CD4-positive, alpha-beta memory T cell (primary cell): ENCODE data around the gene PPP1R18. TPM values are rescaled to one million over a fixed set of nuclear protein-coding genes. Genes with fewer than 3 reads are reported as not detected.
"Not testable (repeated sequence)": the region's sequence is repeated elsewhere in the genome, so short reads cannot be mapped to it uniquely, and the experiment has no call there.

Experiments used
- CTCF ChIA-PET: fragments of 350-600 bp; sonication (Branson Sonifier 250); formaldehyde crosslinking; loops from one replicate; lab custom pipeline; 2021; ENCODE audit warnings: inconsistent platforms; ENCODE audit not compliant: partially characterized antibody; lab: Charles Lee
- POLR2A ChIA-PET: fragments of 350-600 bp; sonication (Branson Sonifier 250); formaldehyde crosslinking; loops from one replicate; lab custom pipeline; 2021; ENCODE audit not compliant: partially characterized antibody; lab: Charles Lee
- DNase-seq, 5 donors: peaks; one replicate each; pipeline versions ENCODE4 v3.0.0 to v3.0.0-alpha.2; 2020 to 2022; ENCODE audit warnings: mixed read lengths in 1 of 5
- H3K27ac ChIP-seq: one replicate; pipeline ENCODE4 v1.7.0; 2013; ENCODE audit warnings: low read depth, low read length
- H3K27me3 ChIP-seq: 2 replicates; pipeline ENCODE4 v1.7.0; 2013; ENCODE audit warnings: mild to moderate bottlenecking, low read length, moderate library complexity; ENCODE audit not compliant: insufficient read depth
- H3K36me3 ChIP-seq: 2 replicates; pipeline ENCODE4 v1.7.0; 2013; ENCODE audit warnings: mild to moderate bottlenecking, low read length, moderate library complexity; ENCODE audit not compliant: insufficient read depth
- H3K4me1 ChIP-seq: 2 replicates; pipeline ENCODE4 v1.7.0; 2013; ENCODE audit warnings: mild to moderate bottlenecking, low read length, moderate library complexity; ENCODE audit not compliant: insufficient read depth
- H3K4me3 ChIP-seq, 2 donors: one replicate each; pipeline ENCODE4 v1.7.0; 2013; ENCODE audit warnings: low read length in 2 of 2, mild to moderate bottlenecking in 1 of 2
- H3K9me3 ChIP-seq, 2 donors: one replicate each; pipeline ENCODE4 v1.7.0; 2013; ENCODE audit warnings: low read length in 2 of 2, control low read depth in 1 of 2; ENCODE audit not compliant: control insufficient read depth in 1 of 2
- H3K27ac Mint-ChIP-seq, 7 donors: one replicate each; pipeline ENCODE4 v1.8.0; 2020 to 2021; ENCODE audit warnings: mixed read lengths in 7 of 7, mild to moderate bottlenecking in 6 of 7, inconsistent platforms in 3 of 7, moderate library complexity in 3 of 7
- H3K27me3 Mint-ChIP-seq, 2 donors: one replicate each; pipeline ENCODE4 v1.8.0; 2020 to 2021; ENCODE audit warnings: mixed read lengths in 2 of 2
- H3K36me3 Mint-ChIP-seq, 2 donors: one replicate each; pipeline ENCODE4 v1.8.0; 2020 to 2021; ENCODE audit warnings: mixed read lengths in 2 of 2, inconsistent platforms in 1 of 2, mild to moderate bottlenecking in 1 of 2
- H3K4me1 Mint-ChIP-seq, 4 donors: one replicate each; pipeline ENCODE4 v1.8.0; 2020 to 2021; ENCODE audit warnings: mixed read lengths in 4 of 4, mild to moderate bottlenecking in 1 of 4
- H3K4me3 Mint-ChIP-seq, 8 donors: one replicate each; pipeline ENCODE4 v1.8.0; 2020 to 2021; ENCODE audit warnings: mixed read lengths in 8 of 8, mild to moderate bottlenecking in 7 of 8, moderate library complexity in 6 of 8, inconsistent platforms in 3 of 8
- H3K9me3 Mint-ChIP-seq, 8 donors: one replicate each; pipeline ENCODE4 v1.8.0; 2020 to 2021; ENCODE audit warnings: mixed read lengths in 8 of 8, mild to moderate bottlenecking in 5 of 8, inconsistent platforms in 3 of 8, moderate library complexity in 1 of 8
- intact Hi-C: fragments of 100-400 bp; cut with micrococcal nuclease; formaldehyde crosslinking; loops from one replicate; pipeline ENCODE4 v1.15.1; 2023
- polyA plus RNA-seq, 2 donors: library from polyadenylated mRNA; unstranded; fragments of 300-500 nt; fragmentation: Illumina TruSeq; gene quantifications; one replicate each; pipeline ENCODE4 v1.2.3, GENCODE V29; 2021
- total RNA-seq, 2 experiments: library from RNA; stranded (reverse); gene quantifications; one replicate each; pipeline ENCODE4 v1.2.3, GENCODE V29; 2021

PPP1R18 gene
- total and polyA plus RNA-seq, 4 experiments from 2014 or later: 68.2 to 127 (median 120) TPM

DNA sequence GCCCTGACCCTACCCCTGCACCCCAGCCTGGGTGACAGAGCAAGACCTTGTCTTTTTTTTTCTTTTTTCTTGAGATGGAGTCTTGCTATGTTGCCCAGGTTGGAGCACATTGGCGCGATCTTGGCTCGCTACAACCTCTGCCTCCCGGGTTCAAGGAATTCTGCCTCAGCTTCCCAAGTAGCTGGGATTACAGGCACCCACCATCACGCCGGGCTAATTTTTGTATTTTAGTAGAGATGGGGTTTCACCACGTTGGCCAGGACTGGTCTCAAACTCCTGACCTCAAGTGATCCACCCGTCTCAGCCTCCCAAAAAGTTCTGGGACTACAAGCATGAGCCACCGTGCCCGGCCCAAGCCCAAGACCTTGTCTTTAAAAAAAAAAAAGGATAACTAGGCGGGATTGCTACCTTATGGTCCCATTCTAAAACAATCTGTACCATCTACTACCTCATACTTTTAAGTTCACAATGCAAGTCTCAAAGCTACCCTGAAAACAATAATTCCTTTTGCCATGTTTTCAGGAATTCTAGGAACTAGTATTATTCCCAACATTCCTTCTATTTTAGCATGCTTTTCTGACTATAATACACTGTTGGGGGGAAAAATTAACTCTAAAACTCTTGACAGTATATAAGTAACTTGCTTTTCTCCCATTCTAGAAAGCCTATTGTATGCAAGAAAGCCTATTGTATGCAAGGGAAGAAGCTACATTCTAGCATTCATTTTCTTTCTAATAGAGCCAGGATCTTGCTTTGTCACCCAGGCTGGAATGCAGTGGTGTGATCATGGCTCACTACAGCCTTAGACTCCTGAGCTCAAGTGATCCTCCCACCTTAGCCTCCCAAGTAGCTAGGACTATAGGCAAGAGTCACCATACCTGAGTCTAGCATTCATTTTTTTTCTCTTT lies 40.3 kb upstream of the PPP1R18 start:
- ChIA-PET CTCF (interaction anchor here (0.7 to 23.1 kb wide), 9 partner anchors 10 to 245 kb away, joined by 3 to 865 read pairs (median 3); partner anchors contain the start of gene DHX16), POLR2A (interaction anchor here (0.6 to 47.0 kb wide), 10 partner anchors 9 to 472 kb away, joined by 3 to 1474 read pairs (median 4); partner anchors contain the start of genes DHX16, MDC1, MRPS18B and NRM)
- no peaks in the 10 kb centered on the region for H3K9me3 ChIP-seq
- no peak overlapping the region for H3K4me3 ChIP-seq
- peaks cover 32 to 58% of the 10 kb centered on the region in 2 donors for H3K36me3 Mint-ChIP-seq
- peaks cover 61% of the 10 kb centered on the region for H3K36me3 ChIP-seq
- no peak overlapping the region for H3K4me3 Mint-ChIP-seq
- DNase-seq: no peak
- H3K27ac Mint-ChIP-seq: peak overlapping the region in 6 of 7 donors; percentile 17 to 72 (median 67)
- H3K4me1 ChIP-seq: peaks cover 58% of the 10 kb centered on the region
- H3K27me3 ChIP-seq: no peaks in the 10 kb centered on the region
- peaks cover 20 to 59% (median 45%) of the 10 kb centered on the region in 4 donors for H3K4me1 Mint-ChIP-seq
- intact Hi-C loops: no loop called here
- peaks cover 0 to 4% (median 0%) of the 10 kb centered on the region in 8 donors for H3K9me3 Mint-ChIP-seq
- no peak overlapping the region for H3K27ac ChIP-seq
- H3K27me3 Mint-ChIP-seq: no peaks in the 10 kb centered on the region

DNA sequence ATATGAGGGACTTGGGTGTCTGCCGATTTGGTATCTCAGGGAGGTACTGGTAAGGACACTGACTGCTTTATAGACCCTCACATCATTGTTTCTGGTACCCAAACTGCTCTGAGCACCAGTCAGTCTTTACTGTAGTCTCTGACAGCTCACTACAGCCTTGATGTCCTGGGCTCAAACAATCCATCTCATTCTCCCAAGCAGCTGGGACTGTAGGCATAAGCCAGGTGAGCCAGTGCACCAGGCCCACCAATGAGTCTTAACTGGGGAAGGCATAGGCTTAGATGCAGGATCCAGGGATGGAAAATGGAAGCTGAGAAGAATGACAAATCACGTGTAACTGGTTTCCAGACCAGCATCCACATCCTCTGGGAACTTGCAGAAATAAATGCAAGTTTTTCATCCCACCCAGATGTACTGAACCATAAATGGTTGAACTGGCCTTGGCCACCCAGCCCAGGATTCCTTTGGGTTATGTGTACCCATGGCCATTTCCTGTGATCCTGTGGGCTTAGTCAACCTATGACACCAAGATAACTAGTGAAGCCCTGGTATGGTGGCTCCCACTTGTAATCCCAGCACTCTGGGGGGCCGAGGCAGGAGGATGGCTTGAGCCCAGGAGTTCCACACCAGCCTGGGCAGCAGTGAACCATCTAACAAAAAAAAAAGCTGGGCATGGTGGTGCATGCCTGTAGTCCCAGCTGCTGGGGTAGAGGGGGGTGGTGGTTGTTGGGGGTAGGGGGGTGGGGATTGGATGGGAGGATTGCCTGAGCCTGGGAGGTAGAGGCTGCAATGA lies 39.5 kb upstream of the PPP1R18 start:
- H3K36me3 ChIP-seq: peaks cover 61% of the 10 kb centered on the region
- H3K27ac ChIP-seq: no peak overlapping the region

DNA sequence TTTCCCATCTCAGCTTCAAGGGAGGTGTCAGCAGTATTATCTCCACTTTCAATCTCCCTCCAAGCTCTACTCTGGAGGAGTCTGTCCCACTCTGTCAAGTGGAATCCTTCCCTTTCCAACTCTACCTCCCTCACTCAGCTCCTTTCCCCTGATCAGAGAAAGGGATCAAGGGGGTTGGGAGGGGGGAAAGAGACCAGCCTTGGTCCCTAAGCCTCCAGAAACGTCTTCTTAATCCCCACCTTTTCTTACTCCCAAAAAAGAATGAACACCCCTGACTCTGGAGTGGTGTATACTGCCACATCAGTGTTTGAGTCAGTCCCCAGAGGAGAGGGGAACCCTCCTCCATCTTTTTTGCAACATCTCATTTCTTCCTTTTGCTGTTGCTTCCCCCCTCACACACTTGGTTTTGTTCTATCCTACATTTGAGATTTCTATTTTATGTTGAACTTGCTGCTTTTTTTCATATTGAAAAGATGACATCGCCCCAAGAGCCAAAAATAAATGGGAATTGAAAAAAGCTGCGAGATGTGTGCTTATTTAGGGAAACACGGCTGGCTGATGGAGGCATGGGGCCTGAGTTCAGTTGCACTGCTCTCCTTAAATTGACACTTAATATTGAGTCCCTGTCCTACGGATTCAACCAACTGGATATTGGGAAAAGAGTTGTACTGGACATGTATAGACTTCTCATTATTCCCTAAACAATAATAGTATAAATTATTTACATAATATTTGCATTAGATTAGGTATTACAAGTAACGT lies 38.6 kb upstream of the PPP1R18 start:
- no peaks in the 10 kb centered on the region for H3K27me3 ChIP-seq
- no peak overlapping the region for H3K4me3 ChIP-seq
- H3K9me3 ChIP-seq: no peaks in the 10 kb centered on the region
- CTCF ChIA-PET: interaction anchor here (1.3 to 23.1 kb wide), 3 partner anchors 11 to 180 kb away, joined by 3 to 865 read pairs (median 38); partner anchors contain the start of gene DHX16
- H3K36me3 ChIP-seq: peaks cover 57% of the 10 kb centered on the region
- Mint-ChIP-seq H3K27me3 (no peaks in the 10 kb centered on the region), H3K4me3 (peak overlapping the region in 1 of 8 donors; percentile 46), H3K4me1 (peaks cover 14 to 59% (median 35%) of the 10 kb centered on the region in 4 donors), H3K27ac (peak overlapping the region; percentile 43 to 99 (median 65)), H3K9me3 (peaks cover 0 to 6% (median 0%) of the 10 kb centered on the region in 8 donors), H3K36me3 (peaks cover 30 to 62% of the 10 kb centered on the region in 2 donors)
- POLR2A ChIA-PET: interaction anchor here (0.9 to 47.0 kb wide), 4 partner anchors 11 to 111 kb away, joined by 3 to 1474 read pairs (median 80); partner anchors contain the start of genes DHX16, FLOT1, NRM and PPP1R18
- intact Hi-C loops: no loop called here
- no peak overlapping the region for H3K27ac ChIP-seq
- peaks cover 45% of the 10 kb centered on the region for H3K4me1 ChIP-seq
- no peak for DNase-seq

More for the DNA sequence above, 39.5 kb upstream of the PPP1R18 start:
- intact Hi-C loops: no loop called here
- H3K4me1 ChIP-seq: peaks cover 53% of the 10 kb centered on the region
- CTCF ChIA-PET: interaction anchor here (1.1 to 23.1 kb wide), 6 partner anchors 11 to 244 kb away, joined by 3 to 865 read pairs (median 4); partner anchors contain the start of gene DHX16
- H3K4me1 Mint-ChIP-seq: peaks cover 18 to 62% (median 43%) of the 10 kb centered on the region in 4 donors
- no peak overlapping the region for H3K4me3 Mint-ChIP-seq
- peaks cover 0 to 6% (median 0%) of the 10 kb centered on the region in 8 donors for H3K9me3 Mint-ChIP-seq
- peaks cover 32 to 64% of the 10 kb centered on the region in 2 donors for H3K36me3 Mint-ChIP-seq
- H3K9me3 ChIP-seq: no peaks in the 10 kb centered on the region
- H3K27me3 ChIP-seq: no peaks in the 10 kb centered on the region
- H3K27ac Mint-ChIP-seq: peak overlapping the region in 4 of 7 donors; percentile 37 to 99 (median 72)
- POLR2A ChIA-PET: interaction anchor here (0.8 to 47.0 kb wide), 7 partner anchors 9 to 185 kb away, joined by 3 to 1474 read pairs (median 5); partner anchors contain the start of genes DHX16, MDC1, NRM and PPP1R18
- H3K4me3 ChIP-seq: no peak overlapping the region
- no peak for DNase-seq
- no peaks in the 10 kb centered on the region for H3K27me3 Mint-ChIP-seq

DNA sequence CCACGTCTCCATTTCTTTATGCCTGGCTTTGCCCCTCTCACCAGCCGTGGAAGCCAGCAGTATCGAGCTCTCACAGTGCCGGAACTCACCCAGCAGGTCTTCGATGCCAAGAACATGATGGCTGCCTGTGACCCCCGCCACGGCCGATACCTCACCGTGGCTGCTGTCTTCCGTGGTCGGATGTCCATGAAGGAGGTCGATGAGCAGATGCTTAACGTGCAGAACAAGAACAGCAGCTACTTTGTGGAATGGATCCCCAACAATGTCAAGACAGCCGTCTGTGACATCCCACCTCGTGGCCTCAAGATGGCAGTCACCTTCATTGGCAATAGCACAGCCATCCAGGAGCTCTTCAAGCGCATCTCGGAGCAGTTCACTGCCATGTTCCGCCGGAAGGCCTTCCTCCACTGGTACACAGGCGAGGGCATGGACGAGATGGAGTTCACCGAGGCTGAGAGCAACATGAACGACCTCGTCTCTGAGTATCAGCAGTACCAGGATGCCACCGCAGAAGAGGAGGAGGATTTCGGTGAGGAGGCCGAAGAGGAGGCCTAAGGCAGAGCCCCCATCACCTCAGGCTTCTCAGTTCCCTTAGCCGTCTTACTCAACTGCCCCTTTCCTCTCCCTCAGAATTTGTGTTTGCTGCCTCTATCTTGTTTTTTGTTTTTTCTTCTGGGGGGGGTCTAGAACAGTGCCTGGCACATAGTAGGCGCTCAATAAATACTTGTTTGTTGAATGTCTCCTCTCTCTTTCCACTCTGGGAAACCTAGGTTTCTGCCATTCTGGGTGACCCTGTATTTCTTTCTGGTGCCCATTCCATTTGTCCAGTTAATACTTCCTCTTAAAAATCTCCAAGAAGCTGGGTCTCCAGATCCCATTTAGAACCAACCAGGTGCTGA lies 37.6 kb upstream of the PPP1R18 start:
- peak overlapping the region; percentile 75 to 99 (median 90) for H3K27ac Mint-ChIP-seq
- H3K9me3 ChIP-seq, H3K9me3 Mint-ChIP-seq, intact Hi-C loops, H3K4me3 ChIP-seq, H3K27me3 Mint-ChIP-seq, H3K27me3 ChIP-seq, DNase-seq: not testable (repeated sequence)
- H3K36me3 Mint-ChIP-seq: peaks cover 28 to 62% of the 10 kb centered on the region in 2 donors
- Histone ChIP-seq H3K36me3 (peaks cover 49% of the 10 kb centered on the region), H3K4me1 (peaks cover 49% of the 10 kb centered on the region), H3K27ac (peak overlapping the region; percentile 16)
- H3K4me1 Mint-ChIP-seq: peaks cover 21 to 64% (median 40%) of the 10 kb centered on the region in 4 donors
- ChIA-PET POLR2A (interaction anchor here (0.9 to 47.0 kb wide), 7 partner anchors 12 to 232 kb away, joined by 3 to 1474 read pairs (median 45); partner anchors contain the start of genes DHX16, FLOT1, NRM and PPP1R18), CTCF (interaction anchor here (0.9 to 23.1 kb wide), 17 partner anchors 12 to 241 kb away, joined by 3 to 865 read pairs (median 8); partner anchors contain the start of genes ATAT1, DHX16, MRPS18B and PPP1R10)
- H3K4me3 Mint-ChIP-seq: peak overlapping the region in 3 of 8 donors; percentile 24 to 30 (median 28)

DNA sequence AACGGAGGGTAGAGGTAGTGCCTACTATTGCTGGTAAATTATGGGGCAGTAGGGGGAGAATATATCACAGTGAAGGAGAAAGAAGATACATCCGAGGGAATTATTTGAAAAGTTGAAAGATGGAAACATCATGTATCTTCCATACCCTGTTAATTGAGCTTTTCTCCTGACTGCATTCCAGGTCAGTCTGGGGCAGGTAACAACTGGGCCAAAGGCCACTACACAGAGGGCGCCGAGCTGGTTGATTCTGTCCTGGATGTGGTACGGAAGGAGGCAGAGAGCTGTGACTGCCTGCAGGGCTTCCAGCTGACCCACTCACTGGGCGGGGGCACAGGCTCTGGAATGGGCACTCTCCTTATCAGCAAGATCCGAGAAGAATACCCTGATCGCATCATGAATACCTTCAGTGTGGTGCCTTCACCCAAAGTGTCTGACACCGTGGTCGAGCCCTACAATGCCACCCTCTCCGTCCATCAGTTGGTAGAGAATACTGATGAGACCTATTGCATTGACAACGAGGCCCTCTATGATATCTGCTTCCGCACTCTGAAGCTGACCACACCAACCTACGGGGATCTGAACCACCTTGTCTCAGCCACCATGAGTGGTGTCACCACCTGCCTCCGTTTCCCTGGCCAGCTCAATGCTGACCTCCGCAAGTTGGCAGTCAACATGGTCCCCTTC lies 36.9 kb upstream of the PPP1R18 start:
- peaks cover 28 to 62% of the 10 kb centered on the region in 2 donors for H3K36me3 Mint-ChIP-seq
- intact Hi-C loops: not testable (repeated sequence)
- H3K36me3 ChIP-seq: peaks cover 49% of the 10 kb centered on the region

More for the DNA sequence above, 36.9 kb upstream of the PPP1R18 start:
- CTCF ChIA-PET: interaction anchor here (0.9 to 23.1 kb wide), 32 partner anchors 8 to 273 kb away, joined by 3 to 865 read pairs (median 6); partner anchors contain the start of genes ABCF1, ATAT1, DHX16 and MRPS18B
- peak overlapping the region; percentile 92 to 99 (median 97) for H3K27ac Mint-ChIP-seq
- peak overlapping the region in 4 of 8 donors; percentile 28 to 99 (median 62) for H3K4me3 Mint-ChIP-seq
- not testable (repeated sequence) for H3K27me3 Mint-ChIP-seq, H3K9me3 ChIP-seq, H3K4me3 ChIP-seq, DNase-seq, H3K27me3 ChIP-seq, H3K9me3 Mint-ChIP-seq
- Histone ChIP-seq H3K27ac (peak overlapping the region; percentile 16), H3K4me1 (peaks cover 57% of the 10 kb centered on the region)
- peaks cover 21 to 65% (median 43%) of the 10 kb centered on the region in 4 donors for H3K4me1 Mint-ChIP-seq
- POLR2A ChIA-PET: interaction anchor here (0.7 to 47.0 kb wide), 13 partner anchors 8 to 364 kb away, joined by 3 to 1474 read pairs (median 22); partner anchors contain the start of genes DHX16, MRPS18B, NRM and PPP1R10
